Thyroid gland (tissue), 4 donors: ENCODE data around the gene FJX1.

ENCODE experiments used
- POLR2A ChIP-seq, 2 donors: fragments of 450-650 bp; IDR thresholded peaks; one replicate each; pipeline ENCODE4 v1.6.1; 2017; ENCODE audit warnings: antibody characterized with exemption in 2 of 2, mild to moderate bottlenecking in 2 of 2, moderate library complexity in 1 of 2
- TF ChIP-seq, protein P1 (sequence below), 6 experiments: fragments of 200-600 bp in 3 of 6; fragments of 450-650 bp in 3 of 6; sonication (generic) in 3 of 6; IDR thresholded peaks; one replicate each; pipeline ENCODE4 v1.5.1; 2016 to 2019; ENCODE audit warnings: antibody characterized with exemption in 6 of 6, mild to moderate bottlenecking in 2 of 6, inconsistent platforms in 1 of 6, moderate library complexity in 1 of 6

DNA sequence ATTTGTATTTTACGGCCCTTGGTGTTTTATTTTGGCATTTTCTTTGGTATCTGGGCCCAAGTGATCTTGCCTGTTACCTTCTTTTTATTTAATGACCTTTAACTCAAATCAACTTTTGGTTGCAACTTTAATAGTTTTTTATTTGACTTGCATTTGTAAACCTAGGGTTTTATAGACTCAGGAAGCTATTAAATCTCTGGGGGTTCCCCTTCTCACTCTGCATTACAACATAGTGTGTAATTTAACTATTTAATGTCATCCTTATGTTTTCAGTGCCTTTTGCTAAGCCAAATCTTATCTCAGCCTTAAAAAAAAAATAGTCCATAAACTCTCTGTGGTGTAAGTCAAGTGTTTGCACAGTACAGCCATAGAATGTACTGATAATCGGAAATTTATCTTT is 3.4 kb downstream of the FJX1 start:
- TF ChIP-seq, protein P1, sequence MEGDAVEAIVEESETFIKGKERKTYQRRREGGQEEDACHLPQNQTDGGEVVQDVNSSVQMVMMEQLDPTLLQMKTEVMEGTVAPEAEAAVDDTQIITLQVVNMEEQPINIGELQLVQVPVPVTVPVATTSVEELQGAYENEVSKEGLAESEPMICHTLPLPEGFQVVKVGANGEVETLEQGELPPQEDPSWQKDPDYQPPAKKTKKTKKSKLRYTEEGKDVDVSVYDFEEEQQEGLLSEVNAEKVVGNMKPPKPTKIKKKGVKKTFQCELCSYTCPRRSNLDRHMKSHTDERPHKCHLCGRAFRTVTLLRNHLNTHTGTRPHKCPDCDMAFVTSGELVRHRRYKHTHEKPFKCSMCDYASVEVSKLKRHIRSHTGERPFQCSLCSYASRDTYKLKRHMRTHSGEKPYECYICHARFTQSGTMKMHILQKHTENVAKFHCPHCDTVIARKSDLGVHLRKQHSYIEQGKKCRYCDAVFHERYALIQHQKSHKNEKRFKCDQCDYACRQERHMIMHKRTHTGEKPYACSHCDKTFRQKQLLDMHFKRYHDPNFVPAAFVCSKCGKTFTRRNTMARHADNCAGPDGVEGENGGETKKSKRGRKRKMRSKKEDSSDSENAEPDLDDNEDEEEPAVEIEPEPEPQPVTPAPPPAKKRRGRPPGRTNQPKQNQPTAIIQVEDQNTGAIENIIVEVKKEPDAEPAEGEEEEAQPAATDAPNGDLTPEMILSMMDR (IDR thresholded peaks at IDR 0.05): no peak
- no peak for TF ChIP-seq POLR2A (IDR thresholded peaks at IDR 0.05)
